ENCODE data around the gene ZSWIM7.
"Not testable (repeated sequence)": the region's sequence is repeated elsewhere in the genome, so short reads cannot be mapped to it uniquely, and the experiment has no call there.

The ZSWIM7 gene

GRCh38 chr17:15999974-16000827 lies 697 bp upstream of the ZSWIM7 start:
- in situ Hi-C loops (cut with HindIII; ENCODE audit: low sequenced_read_pairs) = loop anchor here (25.0 kb wide), 1 partner anchor 163 kb away; no protein-coding TSS in a partner anchor

GRCh38 chr17:15998031-15998562 lies 1.4 kb downstream of the ZSWIM7 start:
- in situ Hi-C loops (cut with HindIII; ENCODE audit: low sequenced_read_pairs) = no loop called here

GRCh38 chr17:15996322-15996721 lies 3.2 kb downstream of the ZSWIM7 start:
- in situ Hi-C loops (cut with HindIII; ENCODE audit: low sequenced_read_pairs) = no loop called here

GRCh38 chr17:15981646-15982580 lies 17.6 kb downstream of the ZSWIM7 start:
- in situ Hi-C loops (cut with HindIII; ENCODE audit: low sequenced_read_pairs) = no loop called here

- in situ Hi-C loops (cut with HindIII; ENCODE audit: low sequenced_read_pairs) = no loop called here
Measured at GRCh38 chr17:15981208-15981607, 18.3 kb downstream of the ZSWIM7 start.

GRCh38 chr17:15979013-15979412 lies 20.5 kb downstream of the ZSWIM7 start:
- in situ Hi-C loops (cut with HindIII; ENCODE audit: low sequenced_read_pairs) = not testable (repeated sequence)

GRCh38 chr17:15978606-15979005 lies 20.9 kb downstream of the ZSWIM7 start:
- in situ Hi-C loops (cut with HindIII; ENCODE audit: low sequenced_read_pairs) = no loop called here

- in situ Hi-C loops (cut with HindIII; ENCODE audit: low sequenced_read_pairs) = no loop called here
Measured at GRCh38 chr17:15977894-15978293, 21.6 kb downstream of the ZSWIM7 start.

GRCh38 chr17:15973834-15974233 lies 25.7 kb downstream of the ZSWIM7 start:
- in situ Hi-C loops (cut with HindIII; ENCODE audit: low sequenced_read_pairs) = no loop called here

- in situ Hi-C loops (cut with HindIII; ENCODE audit: low sequenced_read_pairs) = no loop called here
Measured at GRCh38 chr17:15973016-15973415, 26.5 kb downstream of the ZSWIM7 start.

GRCh38 chr17:15972497-15972951 lies 27.0 kb downstream of the ZSWIM7 start:
- in situ Hi-C loops (cut with HindIII; ENCODE audit: low sequenced_read_pairs) = no loop called here

GRCh38 chr17:15971882-15972281 lies 27.6 kb downstream of the ZSWIM7 start:
- in situ Hi-C loops (cut with HindIII; ENCODE audit: low sequenced_read_pairs) = no loop called here

- in situ Hi-C loops (cut with HindIII; ENCODE audit: low sequenced_read_pairs) = no loop called here
Measured at GRCh38 chr17:15971098-15971678, 28.3 kb downstream of the ZSWIM7 start.

- in situ Hi-C loops (cut with HindIII; ENCODE audit: low sequenced_read_pairs) = no loop called here
Measured at GRCh38 chr17:15970500-15970899, 29.0 kb downstream of the ZSWIM7 start.

GRCh38 chr17:15969463-15969862 lies 30.0 kb downstream of the ZSWIM7 start:
- in situ Hi-C loops (cut with HindIII; ENCODE audit: low sequenced_read_pairs) = no loop called here

- in situ Hi-C loops (cut with HindIII; ENCODE audit: low sequenced_read_pairs) = no loop called here
Measured at GRCh38 chr17:15967706-15968399, 31.7 kb downstream of the ZSWIM7 start.

GRCh38 chr17:15966879-15967248 lies 32.6 kb downstream of the ZSWIM7 start:
- in situ Hi-C loops (cut with HindIII; ENCODE audit: low sequenced_read_pairs) = no loop called here

GRCh38 chr17:15966183-15966878 lies 33.2 kb downstream of the ZSWIM7 start:
- in situ Hi-C loops (cut with HindIII; ENCODE audit: low sequenced_read_pairs) = no loop called here

GRCh38 chr17:15965528-15965927 lies 34.0 kb downstream of the ZSWIM7 start:
- in situ Hi-C loops (cut with HindIII; ENCODE audit: low sequenced_read_pairs) = no loop called here

- in situ Hi-C loops (cut with HindIII; ENCODE audit: low sequenced_read_pairs) = no loop called here
Measured at GRCh38 chr17:15963670-15964110, 35.8 kb downstream of the ZSWIM7 start.
